Liver (tissue), 9 donors: ENCODE results near the gene TMEM154. TPM values are rescaled to one million over a fixed set of nuclear protein-coding genes. Genes with fewer than 3 reads are reported as not detected.
"Not testable (repeated sequence)": the region's sequence is repeated elsewhere in the genome, so short reads cannot be mapped to it uniquely, and the experiment has no call there.

Experiments
- DNase-seq: peaks from one replicate; pipeline ENCODE4 v3.0.0-alpha.2; 2017; ENCODE audit warnings: low spot score
- H3K27ac ChIP-seq, 2 donors: one replicate each; pipeline ENCODE4 v1.7.0; 2013; ENCODE audit warnings: inconsistent platforms in 2 of 2, low read length in 2 of 2, control low read depth in 1 of 2, low read depth in 1 of 2, mild to moderate bottlenecking in 1 of 2
- H3K27me3 ChIP-seq, 4 donors: one replicate each; pipeline versions ENCODE4 v1.6.1 to v1.7.0; 2013; ENCODE audit warnings: low read length in 3 of 4, inconsistent platforms in 1 of 4, mild to moderate bottlenecking in 1 of 4, moderate library complexity in 1 of 4; ENCODE audit not compliant: control insufficient read depth in 4 of 4, insufficient read depth in 4 of 4
- H3K36me3 ChIP-seq, 4 donors: one replicate each; pipeline versions ENCODE4 v1.6.1 to v1.7.0; 2013; ENCODE audit warnings: low read length in 3 of 4, mild to moderate bottlenecking in 3 of 4, low read depth in 1 of 4, moderate library complexity in 1 of 4; ENCODE audit not compliant: control insufficient read depth in 4 of 4, insufficient read depth in 3 of 4
- H3K4me1 ChIP-seq, 4 donors: one replicate each; pipeline versions ENCODE4 v1.6.1 to v1.7.0; 2013; ENCODE audit warnings: low read length in 3 of 4, mild to moderate bottlenecking in 3 of 4, moderate library complexity in 1 of 4; ENCODE audit not compliant: control insufficient read depth in 4 of 4, insufficient read depth in 4 of 4
- H3K4me3 ChIP-seq, 3 donors: one replicate each; pipeline versions ENCODE4 v1.6.1 to v1.7.0; 2013; ENCODE audit warnings: low read length in 3 of 3, control low read depth in 1 of 3, low read depth in 1 of 3, mild to moderate bottlenecking in 1 of 3
- H3K9ac ChIP-seq, 2 donors: one replicate each; pipeline ENCODE4 v1.7.0; 2013; ENCODE audit warnings: low read length in 2 of 2, mild to moderate bottlenecking in 2 of 2, moderate library complexity in 2 of 2, control low read depth in 1 of 2, low read depth in 1 of 2
- H3K9me3 ChIP-seq, 4 donors: one replicate each; pipeline versions ENCODE4 v1.6.1 to v1.7.0; 2013; ENCODE audit warnings: low read length in 3 of 4; ENCODE audit not compliant: control insufficient read depth in 4 of 4
- ATF3 ChIP-seq: IDR thresholded peaks from 2 replicates; pipeline ENCODE4 v1.6.1; 2016; ENCODE audit warnings: antibody characterized with exemption
- CTCF ChIP-seq: fragments of 150-350 bp; IDR thresholded peaks from 2 replicates; pipeline ENCODE4 v1.5.1; 2017; ENCODE audit warnings: improper control_type of control experiment, low read depth, low read length; ENCODE audit not compliant: missing input control
- EGR1 ChIP-seq, 2 donors: IDR thresholded peaks; 2 replicates each; pipeline ENCODE4 v1.6.1; 2016 to 2018; ENCODE audit warnings: antibody characterized with exemption in 2 of 2, low read depth in 2 of 2
- FOXA1 ChIP-seq: IDR thresholded peaks from 2 replicates; pipeline ENCODE4 v1.6.1; 2016; ENCODE audit warnings: antibody characterized with exemption
- FOXA2 ChIP-seq: IDR thresholded peaks from 2 replicates; pipeline ENCODE4 v1.6.1; 2016; ENCODE audit warnings: antibody characterized with exemption
- HNF4A ChIP-seq, 2 donors: conservative IDR thresholded peaks; 2 replicates each; pipeline ENCODE4 v1.6.1; 2016; ENCODE audit warnings: antibody characterized with exemption in 2 of 2, mild to moderate bottlenecking in 2 of 2
- HNF4G ChIP-seq: IDR thresholded peaks from 2 replicates; pipeline ENCODE4 v1.6.1; 2016; ENCODE audit warnings: antibody characterized with exemption
- MAX ChIP-seq: IDR thresholded peaks from 2 replicates; pipeline ENCODE4 v1.6.1; 2016; ENCODE audit warnings: antibody characterized with exemption
- NR2F2 ChIP-seq: IDR thresholded peaks from 2 replicates; pipeline ENCODE4 v1.6.1; 2016; ENCODE audit warnings: antibody characterized with exemption
- RAD21 ChIP-seq, 2 donors: IDR thresholded peaks; 2 replicates each; pipeline ENCODE4 v1.6.1; 2016; ENCODE audit warnings: antibody characterized with exemption in 2 of 2, mild to moderate bottlenecking in 2 of 2
- REST ChIP-seq: IDR thresholded peaks from 2 replicates; pipeline ENCODE4 v1.6.1; 2016; ENCODE audit warnings: antibody characterized with exemption, mild to moderate bottlenecking
- RXRA ChIP-seq, 2 donors: IDR thresholded peaks; 2 replicates each; pipeline ENCODE4 v1.6.1; 2017 to 2018; ENCODE audit warnings: antibody characterized with exemption in 2 of 2, mild to moderate bottlenecking in 1 of 2
- SP1 ChIP-seq: IDR thresholded peaks from 2 replicates; pipeline ENCODE4 v1.6.1; 2018; ENCODE audit warnings: antibody characterized with exemption, mild to moderate bottlenecking
- YY1 ChIP-seq: IDR thresholded peaks from 2 replicates; pipeline ENCODE4 v1.6.1; 2016; ENCODE audit warnings: antibody characterized with exemption, mild to moderate bottlenecking
- ZBTB33 ChIP-seq: IDR thresholded peaks from 2 replicates; pipeline ENCODE4 v1.6.1; 2016; ENCODE audit warnings: antibody characterized with exemption
- WGBS: extraction: QIAGEN DNeasy Blood & Tissue Kit; methylation state at CpG from one replicate; pipeline ENCODE4 v1.1.7; 2013; 5-methylcytosine and 5-hydroxymethylcytosine counted together
- polyA plus RNA-seq, 2 donors: library from polyadenylated mRNA; stranded (reverse) in 1 of 2; unstranded in 1 of 2; fragments of 200-250 nt in 1 of 2; fragments of >200 nt in 1 of 2; fragmentation: Nextera tagmentation in 1 of 2; extraction: Ambion mirVana in 1 of 2; gene quantifications; one replicate each; pipeline versions ENCODE4 v1.2.1 to v1.2.3, GENCODE V29; 2013 to 2015
- total RNA-seq, 2 donors: library from RNA; depleted of rRNA; stranded (reverse); fragments of >200 nt; gene quantifications; one replicate each; pipeline ENCODE4 v1.2.3, GENCODE V29; 2014
- donor health status: healthy.
- donor health status: healthy.
- donor health status: healthy.
- donor health status: healthy.
- donor health status: healthy.

TMEM154 gene
- total and polyA plus RNA-seq, 4 donors, result 0.32 to 4.4 (median 2.3) TPM

- WGBS, result 89% methylated on average over 6 of the region's 6 CpGs
- no peaks in the 10 kb centered on the region for H3K36me3 ChIP-seq
- TF ChIP-seq ATF3 (no peak), ZBTB33 (no peak)
- no peaks in the 10 kb centered on the region for H3K4me1 ChIP-seq
- H3K4me3 ChIP-seq, result no peak overlapping the region
- no peak for DNase-seq
- H3K27ac ChIP-seq, result no peak overlapping the region
- no peaks in the 10 kb centered on the region for H3K27me3 ChIP-seq
- H3K9me3 ChIP-seq, result no peaks in the 10 kb centered on the region
- H3K9ac ChIP-seq, result no peak overlapping the region
Measured at GRCh38 chr4:152666946-152667345, 12.9 kb downstream of the TMEM154 start.

GRCh38 chr4:152665691-152666395 is 14.0 kb downstream of the TMEM154 start:
- Histone ChIP-seq H3K9ac (no peak overlapping the region), H3K4me1 (no peaks in the 10 kb centered on the region), H3K27me3 (no peaks in the 10 kb centered on the region), H3K36me3 (no peaks in the 10 kb centered on the region), H3K4me3 (no peak overlapping the region), H3K9me3 (no peaks in the 10 kb centered on the region), H3K27ac (no peak overlapping the region)
- TF ChIP-seq SP1, result no peak
- TF ChIP-seq RXRA (IDR thresholded peaks at IDR 0.05), result no peak
- no peak for TF ChIP-seq ZBTB33
- TF ChIP-seq RAD21 (IDR thresholded peaks at IDR 0.05), result no peak
- no peak for TF ChIP-seq EGR1 (IDR thresholded peaks at IDR 0.05; ENCODE audit: low read depth in 2 of 2)
- no peak for TF ChIP-seq HNF4G
- no peak for TF ChIP-seq REST
- no peak for TF ChIP-seq ATF3
- no peak for TF ChIP-seq FOXA2
- TF ChIP-seq YY1, result no peak
- TF ChIP-seq HNF4A (conservative IDR thresholded peaks at IDR 0.05), result no peak
- TF ChIP-seq CTCF, result no peak
- no peak for TF ChIP-seq MAX
- no peak for TF ChIP-seq NR2F2
- TF ChIP-seq FOXA1, result no peak
- 91% methylated on average over 7 of the region's 7 CpGs for WGBS
- DNase-seq, result no peak

GRCh38 chr4:152664067-152664378 is 15.8 kb downstream of the TMEM154 start:
- 64% methylated on average over 4 of the region's 5 CpGs for WGBS
- H3K27ac ChIP-seq, H3K27me3 ChIP-seq: not testable (repeated sequence)

More at GRCh38 chr4:152664067-152664378, 15.8 kb downstream of the TMEM154 start:
- not testable (repeated sequence) for H3K9me3 ChIP-seq, H3K4me1 ChIP-seq, H3K4me3 ChIP-seq, DNase-seq, H3K9ac ChIP-seq, H3K36me3 ChIP-seq
